Smooth muscle cell (in vitro differentiated cells): ENCODE measurements around the gene CXCL12. TPM values are rescaled to one million over a fixed set of nuclear protein-coding genes. Genes with fewer than 3 reads are reported as not detected.

Source experiments
- DNase-seq: peaks from one replicate; lab custom pipeline; 2025; ENCODE audit not compliant: unreplicated experiment; lab: John Stamatoyannopoulos, UW
- H2AFZ ChIP-seq: fragments of 200-600 bp; sonication (generic); 2 replicates; pipeline ENCODE4 v1.6.0; 2016; ENCODE audit warnings: antibody characterized with exemption, low read depth, mild to moderate bottlenecking
- H3F3A ChIP-seq: fragments of 200-600 bp; sonication (generic); 2 replicates; pipeline ENCODE4 v1.6.0; 2017; ENCODE audit warnings: antibody characterized with exemption, low read depth
- H3K27ac ChIP-seq: fragments of 200-600 bp; sonication (generic); 2 replicates; pipeline ENCODE4 v1.5.1; 2016; ENCODE audit warnings: low read depth, mild to moderate bottlenecking
- H3K27me3 ChIP-seq: fragments of 200-600 bp; sonication (generic); 2 replicates; pipeline ENCODE4 v1.6.1; 2016; ENCODE audit warnings: low read depth, mild to moderate bottlenecking
- H3K36me3 ChIP-seq: fragments of 200-600 bp; sonication (generic); 2 replicates; pipeline ENCODE4 v1.5.1; 2016; ENCODE audit warnings: low read depth
- H3K4me1 ChIP-seq: fragments of 200-600 bp; sonication (generic); 2 replicates; pipeline ENCODE4 v1.5.1; 2016; ENCODE audit warnings: low read depth
- H3K4me2 ChIP-seq: fragments of 200-600 bp; sonication (generic); 2 replicates; pipeline ENCODE4 v1.6.0; 2016; ENCODE audit warnings: mild to moderate bottlenecking
- H3K4me3 ChIP-seq: fragments of 200-600 bp; sonication (generic); 2 replicates; pipeline ENCODE4 v1.5.1; 2016; ENCODE audit warnings: mild to moderate bottlenecking
- H3K79me2 ChIP-seq: fragments of 200-600 bp; sonication (generic); 2 replicates; pipeline ENCODE4 v1.6.0; 2016; ENCODE audit warnings: low read depth, mild to moderate bottlenecking
- H3K9ac ChIP-seq: fragments of 200-600 bp; sonication (generic); 2 replicates; pipeline ENCODE4 v1.6.0; 2016; ENCODE audit warnings: low read depth
- H3K9me3 ChIP-seq: fragments of 200-600 bp; sonication (generic); replicated peaks from 2 replicates; pipeline ENCODE4 v1.5.1; 2016; ENCODE audit warnings: low read depth
- H4K20me1 ChIP-seq: fragments of 200-600 bp; sonication (generic); 2 replicates; pipeline ENCODE4 v1.6.0; 2016; ENCODE audit warnings: low read depth
- CTCF ChIP-seq: fragments of 200-600 bp; sonication (generic); IDR thresholded peaks from 2 replicates; pipeline ENCODE4 v1.5.1; 2017; ENCODE audit warnings: borderline replicate concordance, mild to moderate bottlenecking, antibody characterized with exemption; ENCODE audit not compliant: insufficient read depth, poor library complexity, severe bottlenecking
- WGBS: methylation state at CpG from one replicate; pipeline ENCODE4 v1.1.7; 2016; ENCODE audit warnings: low lambda C conversion rate; 5-methylcytosine and 5-hydroxymethylcytosine counted together
- polyA plus RNA-seq: library from polyadenylated mRNA; unstranded; fragments of >200 nt; fragmentation: Nextera tagmentation; extraction: Ambion mirVana; gene quantifications from 2 replicates; pipeline ENCODE4 v1.2.1, GENCODE V29; 2016
- total RNA-seq: library from RNA; depleted of rRNA; stranded (reverse); fragments of >200 nt; gene quantifications from 2 replicates; pipeline ENCODE4 v1.2.3, GENCODE V29; 2014

The CXCL12 gene
- total and polyA plus RNA-seq, 2 experiments from 2014 or later: 10.9 to 52.0 TPM

GRCh38 chr10:44426247-44427034 lies 41.5 kb upstream of the CXCL12 start:
- Histone ChIP-seq H3K9ac (no peak overlapping the region), H3K9me3 (no peaks in the 10 kb centered on the region), H4K20me1 (no peaks in the 10 kb centered on the region), H3K4me3 (no peak overlapping the region), H3K27ac (no peak overlapping the region), H3K4me2 (no peak overlapping the region), H3K27me3 (no peaks in the 10 kb centered on the region), H3K79me2 (no peaks in the 10 kb centered on the region), H2AFZ (no peak overlapping the region), H3K36me3 (no peaks in the 10 kb centered on the region), H3K4me1 (no peaks in the 10 kb centered on the region), H3F3A (no peaks in the 10 kb centered on the region)
- DNase-seq: no peak
- TF ChIP-seq CTCF: no peak
- 83% methylated on average over 8 of the region's 8 CpGs for WGBS

GRCh38 chr10:44425466-44425865 lies 40.6 kb upstream of the CXCL12 start:
- TF ChIP-seq CTCF: no peak
- no peak overlapping the region for H3K4me3 ChIP-seq
- no peak overlapping the region for H2AFZ ChIP-seq
- WGBS: 86% methylated on average over 8 of the region's 8 CpGs
- no peak overlapping the region for H3K9ac ChIP-seq
- H3K36me3 ChIP-seq: no peaks in the 10 kb centered on the region
- H3F3A ChIP-seq: no peaks in the 10 kb centered on the region
- H3K9me3 ChIP-seq: no peaks in the 10 kb centered on the region
- no peak overlapping the region for H3K27ac ChIP-seq
- H3K79me2 ChIP-seq: no peaks in the 10 kb centered on the region
- H4K20me1 ChIP-seq: no peaks in the 10 kb centered on the region
- H3K4me2 ChIP-seq: no peak overlapping the region
- no peaks in the 10 kb centered on the region for H3K27me3 ChIP-seq
- no peak for DNase-seq
- no peaks in the 10 kb centered on the region for H3K4me1 ChIP-seq

GRCh38 chr10:44424957-44425356 lies 40.1 kb upstream of the CXCL12 start:
- WGBS: 90% methylated on average over 13 of the region's 13 CpGs
- no peak overlapping the region for H3K27ac ChIP-seq
- no peak overlapping the region for H2AFZ ChIP-seq
- H3F3A ChIP-seq: no peaks in the 10 kb centered on the region
- no peaks in the 10 kb centered on the region for H3K9me3 ChIP-seq
- no peak overlapping the region for H3K9ac ChIP-seq
- H3K4me1 ChIP-seq: no peaks in the 10 kb centered on the region
- no peaks in the 10 kb centered on the region for H3K79me2 ChIP-seq
- H3K4me3 ChIP-seq: no peak overlapping the region
- no peaks in the 10 kb centered on the region for H3K27me3 ChIP-seq
- no peak overlapping the region for H3K4me2 ChIP-seq
- H4K20me1 ChIP-seq: no peaks in the 10 kb centered on the region
- no peaks in the 10 kb centered on the region for H3K36me3 ChIP-seq
- DNase-seq: no peak
- no peak for TF ChIP-seq CTCF

- Histone ChIP-seq H3K79me2 (no peaks in the 10 kb centered on the region), H2AFZ (no peak overlapping the region), H3K27me3 (no peaks in the 10 kb centered on the region), H3K36me3 (no peaks in the 10 kb centered on the region), H3K9me3 (no peaks in the 10 kb centered on the region), H3K9ac (no peak overlapping the region), H3F3A (no peaks in the 10 kb centered on the region), H3K27ac (no peak overlapping the region), H3K4me3 (no peak overlapping the region), H3K4me2 (no peak overlapping the region), H4K20me1 (no peaks in the 10 kb centered on the region), H3K4me1 (no peaks in the 10 kb centered on the region)
- DNase-seq: no peak
- 87% methylated on average over 5 of the region's 5 CpGs for WGBS
- no peak for TF ChIP-seq CTCF
These were observed 39.4 kb upstream of the CXCL12 start for GRCh38 chr10:44424298-44424697.
